Smooth muscle cell of the brain vasculature (primary cell): ENCODE results near the gene IL10RA.
A peak's percentile ranks its signal among the peaks of the same experiment; 100 is the strongest.
"Not testable (repeated sequence)": the region's sequence is repeated elsewhere in the genome, so short reads cannot be mapped to it uniquely, and the experiment has no call there.

Experiments
- DNase-seq: peaks from one replicate; pipeline ENCODE4 v3.0.0-alpha.2; 2012; ENCODE audit warnings: low read depth, low spot score

Gene IL10RA

GRCh38 chr11:117985953-117986887 lies at the start of gene IL10RA:
IL10RA (plus strand) TSS chr11:117986394; CDS start chr11:117986468, 74 bp downstream.
- DNase-seq, result no peak

- DNase-seq, result no peak
Measured at GRCh38 chr11:117936973-117937372, 49.2 kb upstream of the IL10RA start.

GRCh38 chr11:117940736-117941135 lies 45.5 kb upstream of the IL10RA start:
- no peak for DNase-seq

GRCh38 chr11:117941163-117941707 lies 45.0 kb upstream of the IL10RA start:
- no peak for DNase-seq

GRCh38 chr11:117941976-117942654 lies 44.1 kb upstream of the IL10RA start:
- DNase-seq, result no peak

GRCh38 chr11:117944554-117944953 lies 41.6 kb upstream of the IL10RA start:
- DNase-seq, result no peak

GRCh38 chr11:117945047-117945810 lies 41.0 kb upstream of the IL10RA start:
- DNase-seq, result no peak

- no peak for DNase-seq
Measured at GRCh38 chr11:117946156-117946841, 39.9 kb upstream of the IL10RA start.

- peak; percentile 74 for DNase-seq
Measured at GRCh38 chr11:117946842-117947526, 39.2 kb upstream of the IL10RA start.

- DNase-seq, result not testable (repeated sequence)
Measured at GRCh38 chr11:117947751-117948150, 38.4 kb upstream of the IL10RA start.

GRCh38 chr11:117948466-117948865 lies 37.7 kb upstream of the IL10RA start:
- DNase-seq, result not testable (repeated sequence)

GRCh38 chr11:117949062-117949461 lies 37.1 kb upstream of the IL10RA start:
- no peak for DNase-seq

- no peak for DNase-seq
Measured at GRCh38 chr11:117950301-117950700, 35.9 kb upstream of the IL10RA start.

GRCh38 chr11:117950993-117951961 lies 34.9 kb upstream of the IL10RA start:
- no peak for DNase-seq

GRCh38 chr11:117953024-117953671 lies 33.0 kb upstream of the IL10RA start:
- DNase-seq, result no peak

- DNase-seq, result no peak
Measured at GRCh38 chr11:117958949-117959348, 27.2 kb upstream of the IL10RA start.

- DNase-seq, result no peak
Measured at GRCh38 chr11:117959438-117960149, 26.6 kb upstream of the IL10RA start.

GRCh38 chr11:117960406-117960805 lies 25.8 kb upstream of the IL10RA start:
- DNase-seq, result no peak
